HG02798 (cell line): Measurements from ENCODE around the gene SCNN1A.

ENCODE experiments used
- ATAC-seq: cut with Tn5 transposase; IDR thresholded peaks from one replicate; pipeline ENCODE4 v1.9.1; 2021; ENCODE audit warnings: mild to moderate bottlenecking; ENCODE audit not compliant: unreplicated experiment, poor library complexity

The SCNN1A gene

DNA sequence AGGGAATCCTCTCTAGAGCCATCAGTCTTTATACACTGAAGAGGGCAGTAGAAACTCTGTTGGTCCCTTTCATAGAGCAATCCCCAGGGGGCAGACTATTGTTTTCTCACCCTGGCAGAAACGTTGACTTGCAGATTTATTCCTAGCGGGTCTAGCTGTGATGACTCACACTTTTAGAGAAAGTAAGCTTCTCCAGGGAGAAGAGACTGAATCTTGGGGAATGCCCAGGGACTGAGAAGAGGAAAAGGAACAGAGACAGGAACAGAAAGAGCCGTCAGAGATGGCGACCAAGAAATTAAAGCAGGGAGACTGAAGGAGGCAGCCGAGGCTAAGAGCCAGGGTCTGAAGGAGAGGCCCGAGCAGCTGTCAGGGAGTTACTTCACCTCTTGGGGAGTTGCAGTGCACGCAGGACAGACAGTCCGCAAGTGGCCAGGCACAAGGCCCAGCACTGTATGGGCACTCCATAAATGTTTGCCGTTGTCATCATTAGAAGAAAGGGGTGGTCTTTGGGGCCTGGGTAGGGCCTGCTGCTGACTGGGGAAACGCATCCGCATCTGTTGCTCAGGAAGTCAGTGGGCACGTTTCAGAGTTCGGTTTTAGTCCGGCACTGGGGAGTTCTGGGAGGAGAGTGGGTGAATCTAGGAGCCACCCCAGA lies 51.9 kb downstream of the SCNN1A start:
- peak; percentile 66 for ATAC-seq

GRCh38 chr12:6322969-6323339 lies 52.4 kb downstream of the SCNN1A start:
- peak; percentile 25 for ATAC-seq

DNA sequence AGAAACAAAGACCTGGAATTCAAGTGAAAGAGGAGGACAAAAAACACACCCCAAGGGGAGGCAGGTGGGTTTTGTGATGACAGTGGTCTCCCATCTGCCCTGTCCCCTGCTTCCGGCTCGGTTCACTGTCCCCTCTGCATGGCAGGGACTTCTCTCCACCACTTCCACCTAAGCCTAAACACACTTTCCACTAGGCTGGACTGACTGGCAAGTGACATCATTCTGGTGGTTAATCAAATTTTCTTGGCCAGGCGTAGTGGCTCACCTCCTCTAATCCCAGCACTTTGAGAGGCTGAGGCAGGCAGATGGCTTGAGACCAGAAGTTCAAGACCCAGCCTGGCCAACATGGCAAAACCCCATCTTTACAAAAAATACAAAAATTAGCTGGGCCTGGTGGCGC lies 53.0 kb downstream of the SCNN1A start:
- no peak for ATAC-seq

GRCh38 chr12:6321905-6322304 lies 53.5 kb downstream of the SCNN1A start:
- no peak for ATAC-seq

GRCh38 chr12:6319446-6319845 lies 55.9 kb downstream of the SCNN1A start:
- no peak for ATAC-seq

DNA sequence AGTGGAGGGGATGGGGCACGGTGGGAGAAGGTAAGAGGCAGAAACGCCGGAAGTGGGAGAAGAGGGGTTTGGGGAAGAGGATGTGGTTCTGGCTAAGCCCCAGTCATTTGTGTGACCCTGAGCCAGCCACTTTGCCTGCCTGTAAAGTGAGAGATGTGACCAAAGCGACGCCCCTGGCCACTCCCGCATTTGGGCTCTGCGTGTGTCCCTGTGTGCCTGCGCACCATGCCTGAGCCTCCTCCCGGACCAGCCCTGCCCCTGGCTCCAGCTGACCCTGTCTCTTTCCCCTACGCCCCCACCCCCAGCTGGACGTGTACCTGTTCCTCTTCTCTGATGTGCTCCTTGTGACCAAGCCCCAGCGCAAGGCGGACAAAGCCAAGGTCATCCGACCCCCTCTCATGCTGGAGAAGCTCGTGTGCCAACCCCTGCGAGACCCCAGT lies 56.9 kb downstream of the SCNN1A start:
- no peak for ATAC-seq

- ATAC-seq = no peak
Observed at GRCh38 chr12:6317693-6318439, 57.5 kb downstream of the SCNN1A start.

- no peak for ATAC-seq
Observed at GRCh38 chr12:6316921-6317692, 58.3 kb downstream of the SCNN1A start.

GRCh38 chr12:6315704-6316597 lies 59.4 kb downstream of the SCNN1A start:
- no peak for ATAC-seq

- no peak for ATAC-seq
Observed at GRCh38 chr12:6315184-6315583, 60.2 kb downstream of the SCNN1A start.

DNA sequence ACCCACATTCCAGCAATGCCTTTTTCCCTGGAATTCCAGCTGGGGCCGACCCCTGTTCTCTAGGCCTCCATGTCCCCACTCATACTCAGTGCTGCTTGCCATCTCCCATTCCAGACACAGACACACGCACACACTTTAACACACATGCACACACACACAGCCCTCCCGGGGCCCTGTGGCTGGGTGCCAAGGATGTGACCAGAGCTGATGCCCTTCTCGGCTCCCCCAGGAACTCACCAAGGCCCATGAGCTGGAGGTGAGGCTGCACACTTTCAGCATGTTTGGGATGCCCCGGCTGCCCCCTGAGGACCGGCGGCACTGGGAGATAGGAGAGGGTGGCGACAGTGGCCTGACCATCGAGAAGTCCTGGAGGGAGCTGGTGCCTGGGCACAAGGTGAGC lies 60.6 kb downstream of the SCNN1A start:
- ATAC-seq = no peak

DNA sequence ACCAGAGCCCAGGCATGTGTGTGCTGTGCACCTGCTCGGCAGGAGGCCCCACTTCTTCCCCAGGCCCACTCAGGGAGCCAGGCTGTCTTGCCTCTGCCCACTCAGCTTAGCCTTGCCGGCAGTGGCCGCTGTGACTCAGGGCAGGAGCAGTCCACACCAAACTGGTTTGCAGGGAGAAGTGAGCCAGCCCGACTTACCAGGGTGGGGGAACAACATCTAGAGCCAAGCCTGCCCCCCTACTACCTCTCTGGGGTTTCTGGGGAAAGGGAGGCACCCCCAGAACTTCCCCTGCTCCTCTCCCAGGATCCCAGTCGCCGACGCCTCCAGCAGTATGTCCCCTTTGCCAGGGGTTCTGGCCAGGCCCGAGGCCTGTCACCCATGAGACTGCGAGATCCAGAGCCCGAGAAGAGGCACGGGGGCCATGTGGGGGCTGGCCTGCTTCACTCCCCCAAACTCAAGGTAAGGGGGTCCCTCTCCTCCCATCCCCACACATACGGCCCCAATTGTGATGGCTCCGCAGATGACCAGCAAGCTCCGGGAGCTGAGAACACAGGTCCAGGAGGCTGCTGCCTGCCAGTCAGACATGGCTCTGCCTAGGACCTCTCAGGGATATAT lies 61.9 kb downstream of the SCNN1A start:
- no peak for ATAC-seq

GRCh38 chr12:6312529-6313325 lies 62.6 kb downstream of the SCNN1A start:
- peak; percentile 74 for ATAC-seq

DNA sequence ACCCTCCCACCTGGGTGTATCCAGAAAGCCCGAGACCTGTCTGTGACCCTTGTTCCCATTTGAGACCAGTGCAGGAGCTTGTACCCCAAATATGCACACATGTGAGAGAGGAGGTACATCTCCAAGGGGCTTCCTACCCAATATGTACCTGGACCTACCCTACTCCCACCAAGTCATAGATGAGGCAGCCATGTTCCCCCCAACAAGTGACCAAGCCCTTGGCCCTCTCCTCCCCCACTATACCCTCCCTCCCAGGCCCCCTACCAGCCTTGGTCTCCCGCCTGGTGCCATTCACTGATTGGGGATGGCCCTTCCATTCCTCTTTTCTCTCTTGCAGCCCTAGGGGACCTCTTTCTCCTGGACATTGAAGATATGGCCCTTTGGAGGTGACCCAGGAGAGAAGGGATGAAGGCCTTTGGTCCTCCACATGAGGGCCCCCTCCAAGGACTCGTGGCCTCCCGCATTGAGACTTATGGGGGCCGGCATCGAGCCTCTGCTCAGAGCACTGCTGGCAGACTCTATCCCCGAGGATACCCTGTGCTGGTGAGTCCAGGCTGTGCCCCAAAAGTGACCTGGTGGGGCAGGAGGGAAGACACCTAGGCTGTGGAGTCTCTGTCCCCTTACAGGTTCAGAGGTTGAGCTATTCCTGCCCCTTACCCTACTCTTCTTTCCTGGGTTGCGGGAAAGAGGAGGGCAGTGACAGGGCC lies 63.4 kb downstream of the SCNN1A start:
- ATAC-seq = no peak

GRCh38 chr12:6310771-6311610 lies 64.4 kb downstream of the SCNN1A start:
- no peak for ATAC-seq

DNA sequence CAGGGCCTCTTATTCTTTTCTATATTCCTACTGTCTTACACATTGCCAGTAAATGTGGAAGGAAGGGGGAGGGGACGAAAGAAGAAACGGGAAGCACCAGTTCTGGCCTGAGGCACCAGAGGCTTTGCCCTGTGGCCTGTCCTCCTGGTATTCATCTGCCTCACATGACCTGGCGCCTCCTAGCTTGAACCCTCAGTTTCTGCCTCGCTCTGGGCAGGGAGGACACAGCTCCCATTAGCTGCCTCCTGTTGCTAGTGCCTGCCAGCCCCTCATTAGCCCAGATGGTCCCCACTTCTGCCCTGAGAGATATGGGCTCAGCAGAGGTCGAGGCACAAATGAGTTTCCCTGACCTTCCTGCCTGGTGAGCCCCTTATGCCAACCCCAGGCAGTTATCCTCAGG lies 67.8 kb downstream of the SCNN1A start:
- no peak for ATAC-seq

GRCh38 chr12:6306599-6307220 lies 68.7 kb downstream of the SCNN1A start:
- no peak for ATAC-seq
